ENCODE results near the gene PLA2G2C.

PLA2G2C gene

DNA sequence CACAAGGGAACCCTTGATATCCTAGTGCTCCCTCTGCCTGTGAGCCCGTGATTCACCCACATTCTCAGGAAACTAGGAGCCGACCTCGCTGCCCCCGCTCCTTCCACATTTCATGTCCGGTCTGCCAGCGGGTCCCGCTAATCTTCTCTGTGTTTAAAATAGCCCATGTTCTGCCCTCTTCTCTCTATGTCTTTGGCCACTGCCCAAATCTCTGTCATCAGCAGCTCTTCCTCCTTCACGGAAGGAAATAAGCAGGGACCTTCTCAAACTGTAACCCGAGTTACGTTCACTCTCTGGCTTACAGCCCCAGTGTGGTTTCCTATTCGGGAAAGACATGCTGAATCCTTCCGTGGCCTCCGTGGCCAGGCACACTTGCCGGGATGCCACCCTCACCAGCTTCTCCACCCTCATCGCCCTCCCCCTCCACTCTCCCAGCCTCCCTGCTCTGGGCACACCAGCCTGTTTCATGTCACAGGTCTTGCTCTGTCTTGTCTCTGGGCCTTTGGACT, 21.6 kb downstream of the PLA2G2C start:
- ATAC-seq (ENCODE audit: insufficient read depth, low read depth): no peak
- H2AFZ ChIP-seq (ENCODE audit: low read depth, low read length): no peak overlapping the region
- no peaks in the 10 kb centered on the region for H3K27me3 ChIP-seq (ENCODE audit: insufficient read depth, low read length, poor library complexity)
- H3K27ac ChIP-seq (ENCODE audit: low read length): no peak overlapping the region
- TF ChIP-seq EZH2 (IDR thresholded peaks at IDR 0.05; ENCODE audit: borderline replicate concordance, low read depth, low read length, severe bottlenecking) (no peak), CTCF (IDR thresholded peaks at IDR 0.05; ENCODE audit: borderline replicate concordance, extremely low read depth, low read length, poor library complexity, severe bottlenecking) (no peak)
- H3K9me3 ChIP-seq (ENCODE audit: insufficient read depth, low read length, severe bottlenecking): peaks cover 23% of the 10 kb centered on the region
- no peaks in the 10 kb centered on the region for H3K79me2 ChIP-seq (ENCODE audit: insufficient read depth, low read length)
- no peaks in the 10 kb centered on the region for H3K4me1 ChIP-seq (ENCODE audit: insufficient read depth, low read length)
- no peak overlapping the region for H3K4me3 ChIP-seq (ENCODE audit: low read depth in 1 of 2, low read length in 2 of 2)
- DNase-seq: no peak
- peaks cover 4% of the 10 kb centered on the region; the same call in 1 of the 2 replicates for H4K20me1 ChIP-seq (ENCODE audit: insufficient read depth, low read length)
- no peaks in the 10 kb centered on the region for H3K36me3 ChIP-seq (ENCODE audit: insufficient read depth, low read length)
- H3K4me2 ChIP-seq (ENCODE audit: insufficient read depth, low read length): no peak overlapping the region
- H3K9ac ChIP-seq (ENCODE audit: low read depth, low read length): no peak overlapping the region

DNA sequence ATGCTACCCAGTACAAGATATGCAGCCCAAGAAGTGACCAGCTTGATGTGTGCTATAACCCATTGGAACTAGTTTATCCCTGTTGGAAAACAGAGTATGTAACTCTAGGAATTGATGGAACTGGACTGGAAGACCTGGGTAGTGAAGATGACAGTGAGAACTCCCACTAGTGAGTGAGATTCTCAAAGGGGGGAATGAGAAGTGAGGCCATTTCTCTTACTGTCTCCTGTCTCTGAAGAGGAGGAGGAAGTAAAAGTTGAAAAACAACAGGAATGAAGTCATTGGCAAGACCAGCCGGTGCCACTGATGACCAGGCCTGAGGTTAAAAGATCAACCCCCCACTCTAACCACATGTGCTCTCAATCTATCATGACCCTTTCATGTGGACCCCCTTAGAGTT, 26.3 kb downstream of the PLA2G2C start:
- no peak for TF ChIP-seq EZH2 (IDR thresholded peaks at IDR 0.05; ENCODE audit: borderline replicate concordance, low read depth, low read length, severe bottlenecking)
- no peak for TF ChIP-seq CTCF (IDR thresholded peaks at IDR 0.05; ENCODE audit: borderline replicate concordance, extremely low read depth, low read length, poor library complexity, severe bottlenecking)
- Histone ChIP-seq H3K36me3 (ENCODE audit: insufficient read depth, low read length) (no peaks in the 10 kb centered on the region), H3K79me2 (ENCODE audit: insufficient read depth, low read length) (no peaks in the 10 kb centered on the region), H2AFZ (ENCODE audit: low read depth, low read length) (no peak overlapping the region), H3K9ac (ENCODE audit: low read depth, low read length) (no peak overlapping the region), H3K4me1 (ENCODE audit: insufficient read depth, low read length) (no peaks in the 10 kb centered on the region), H3K27ac (ENCODE audit: low read length) (no peak overlapping the region), H3K4me2 (ENCODE audit: insufficient read depth, low read length) (no peak overlapping the region), H3K4me3 (ENCODE audit: low read depth in 1 of 2, low read length in 2 of 2) (no peak overlapping the region), H4K20me1 (ENCODE audit: insufficient read depth, low read length) (no peaks in the 10 kb centered on the region), H3K27me3 (ENCODE audit: insufficient read depth, low read length, poor library complexity) (no peaks in the 10 kb centered on the region), H3K9me3 (ENCODE audit: insufficient read depth, low read length, severe bottlenecking) (peaks cover 37% of the 10 kb centered on the region)
- ATAC-seq (ENCODE audit: insufficient read depth, low read depth) (no peak), DNase-seq (no peak)

- no peaks in the 10 kb centered on the region for H3K36me3 ChIP-seq (ENCODE audit: insufficient read depth, low read length)
- no peaks in the 10 kb centered on the region for H3K27me3 ChIP-seq (ENCODE audit: insufficient read depth, low read length, poor library complexity)
- H3K27ac ChIP-seq (ENCODE audit: low read length): no peak overlapping the region
- ATAC-seq (ENCODE audit: insufficient read depth, low read depth) (no peak), DNase-seq (no peak)
- no peak overlapping the region for H3K4me2 ChIP-seq (ENCODE audit: insufficient read depth, low read length)
- no peak for TF ChIP-seq CTCF (IDR thresholded peaks at IDR 0.05; ENCODE audit: borderline replicate concordance, extremely low read depth, low read length, poor library complexity, severe bottlenecking)
- no peak for TF ChIP-seq EZH2 (IDR thresholded peaks at IDR 0.05; ENCODE audit: borderline replicate concordance, low read depth, low read length, severe bottlenecking)
- H3K9me3 ChIP-seq (ENCODE audit: insufficient read depth, low read length, severe bottlenecking): peaks cover 37% of the 10 kb centered on the region
- H3K4me3 ChIP-seq (ENCODE audit: low read depth in 1 of 2, low read length in 2 of 2): no peak overlapping the region
- no peak overlapping the region for H2AFZ ChIP-seq (ENCODE audit: low read depth, low read length)
- no peaks in the 10 kb centered on the region for H3K4me1 ChIP-seq (ENCODE audit: insufficient read depth, low read length)
- H3K9ac ChIP-seq (ENCODE audit: low read depth, low read length): no peak overlapping the region
- H3K79me2 ChIP-seq (ENCODE audit: insufficient read depth, low read length): no peaks in the 10 kb centered on the region
- H4K20me1 ChIP-seq (ENCODE audit: insufficient read depth, low read length): no peaks in the 10 kb centered on the region
These were observed 27.8 kb downstream of the PLA2G2C start for GRCh38 chr1:20158358-20159070.
